ENCODE results near the gene BRSK2.

Gene BRSK2

DNA sequence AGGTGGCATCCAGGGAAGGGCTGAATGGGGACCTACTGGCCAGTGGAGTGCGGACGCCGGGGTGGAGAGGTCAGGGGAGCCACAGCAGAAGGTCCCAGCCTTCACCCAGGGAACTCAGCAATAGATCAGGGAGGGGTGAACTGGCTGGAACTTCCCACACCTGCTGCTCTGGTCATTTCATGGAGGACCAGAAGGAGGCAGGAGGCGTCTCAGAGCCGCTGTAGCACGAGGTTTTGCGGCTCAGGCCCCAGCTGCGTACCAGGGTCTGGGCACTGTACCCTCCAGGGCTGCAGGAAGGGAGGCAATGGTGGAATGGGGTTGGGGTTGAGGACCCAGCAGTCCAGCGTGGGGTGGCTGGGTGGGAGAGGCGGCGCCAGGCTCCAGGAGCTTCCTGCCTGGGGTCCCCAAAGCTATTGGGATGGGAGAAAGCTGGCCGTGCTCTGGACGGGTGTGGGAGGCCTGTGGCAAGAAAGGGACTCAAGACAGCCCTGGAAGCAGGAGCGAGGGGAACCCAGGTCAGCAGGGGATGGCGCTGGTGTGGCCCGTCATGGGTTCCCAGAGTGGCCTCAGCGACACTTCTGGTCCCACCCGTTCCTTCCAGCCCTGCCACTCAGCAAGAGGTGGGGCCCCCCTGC lies 20.2 kb upstream of the BRSK2 start:
- Histone ChIP-seq H2AFZ (ENCODE audit: low read length) (no peak overlapping the region), H3K79me2 (ENCODE audit: insufficient read depth, low read length) (no peaks in the 10 kb centered on the region), H3K9me2 (ENCODE audit: low read depth, low read length) (no peaks in the 10 kb centered on the region), H3K36me3 (ENCODE audit: insufficient read depth, low read length) (no peaks in the 10 kb centered on the region; the same call in 1 of the 2 replicates), H3K4me1 (ENCODE audit: insufficient read depth, low read length, severe bottlenecking) (no peaks in the 10 kb centered on the region), H3K4me2 (ENCODE audit: low read length) (no peak overlapping the region), H3F3A (ENCODE audit: insufficient read depth, low read length) (no peaks in the 10 kb centered on the region), H3K9ac (ENCODE audit: low read length) (no peak overlapping the region), H3K27ac (ENCODE audit: low read depth, low read length, poor library complexity, severe bottlenecking) (no peak overlapping the region), H3K27me3 (ENCODE audit: insufficient read depth, low read length) (peaks cover 4% of the 10 kb centered on the region; the same call in 1 of the 2 replicates), H3K9me3 (ENCODE audit: low read length) (no peaks in the 10 kb centered on the region), H4K20me1 (ENCODE audit: insufficient read depth, low read length) (no peaks in the 10 kb centered on the region), H3K4me3 (ENCODE audit: low read depth, low read length, poor library complexity, severe bottlenecking) (no peak overlapping the region)
- TF ChIP-seq, protein P1, sequence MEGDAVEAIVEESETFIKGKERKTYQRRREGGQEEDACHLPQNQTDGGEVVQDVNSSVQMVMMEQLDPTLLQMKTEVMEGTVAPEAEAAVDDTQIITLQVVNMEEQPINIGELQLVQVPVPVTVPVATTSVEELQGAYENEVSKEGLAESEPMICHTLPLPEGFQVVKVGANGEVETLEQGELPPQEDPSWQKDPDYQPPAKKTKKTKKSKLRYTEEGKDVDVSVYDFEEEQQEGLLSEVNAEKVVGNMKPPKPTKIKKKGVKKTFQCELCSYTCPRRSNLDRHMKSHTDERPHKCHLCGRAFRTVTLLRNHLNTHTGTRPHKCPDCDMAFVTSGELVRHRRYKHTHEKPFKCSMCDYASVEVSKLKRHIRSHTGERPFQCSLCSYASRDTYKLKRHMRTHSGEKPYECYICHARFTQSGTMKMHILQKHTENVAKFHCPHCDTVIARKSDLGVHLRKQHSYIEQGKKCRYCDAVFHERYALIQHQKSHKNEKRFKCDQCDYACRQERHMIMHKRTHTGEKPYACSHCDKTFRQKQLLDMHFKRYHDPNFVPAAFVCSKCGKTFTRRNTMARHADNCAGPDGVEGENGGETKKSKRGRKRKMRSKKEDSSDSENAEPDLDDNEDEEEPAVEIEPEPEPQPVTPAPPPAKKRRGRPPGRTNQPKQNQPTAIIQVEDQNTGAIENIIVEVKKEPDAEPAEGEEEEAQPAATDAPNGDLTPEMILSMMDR (IDR thresholded peaks at IDR 0.05; ENCODE audit: low read length) = no peak
- TF ChIP-seq EZH2 (IDR thresholded peaks at IDR 0.05; ENCODE audit: borderline replicate concordance, low read length) = no peak

DNA sequence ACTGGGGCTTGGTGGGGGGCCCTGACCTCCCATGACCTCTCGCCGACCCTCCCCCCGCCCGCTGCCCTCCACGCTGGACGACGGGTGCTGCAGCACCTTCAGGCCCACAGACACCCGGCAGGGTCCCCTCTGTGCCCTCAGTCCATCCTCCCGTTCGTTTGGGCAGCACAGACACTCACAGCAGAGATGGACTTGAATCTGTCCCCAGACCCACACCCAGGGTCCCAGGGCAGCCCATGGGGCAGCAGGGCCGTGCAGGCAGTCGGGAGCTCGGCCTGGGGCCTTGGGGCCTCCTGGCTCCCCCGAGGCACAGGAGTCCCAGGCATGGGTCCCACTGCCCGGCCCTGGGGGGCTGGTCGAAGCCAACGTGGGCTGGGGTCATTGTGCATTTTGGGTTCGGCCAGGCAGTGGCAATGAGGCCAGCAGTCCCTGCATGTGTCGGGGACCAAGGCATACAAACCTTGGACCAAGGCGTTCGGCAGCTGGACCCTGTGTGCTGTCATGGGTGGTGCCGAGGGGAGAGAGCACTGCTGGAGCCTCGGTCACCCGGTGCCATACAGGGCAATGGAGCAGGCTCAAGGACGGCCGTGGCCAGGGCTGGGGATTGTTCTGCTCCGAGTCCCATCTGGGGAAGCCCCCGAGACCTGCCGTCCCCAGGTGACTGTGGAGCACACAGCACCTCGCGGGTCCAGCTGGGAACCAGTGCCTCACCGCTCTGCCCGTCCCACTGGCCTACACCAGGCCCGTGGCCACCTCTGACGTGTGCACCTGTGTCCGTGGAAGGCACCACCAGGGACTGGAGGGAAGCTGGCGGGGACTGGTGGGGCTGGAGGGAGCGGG lies 19.3 kb upstream of the BRSK2 start:
- TF ChIP-seq, protein P1 (IDR thresholded peaks at IDR 0.05; ENCODE audit: low read length) = no peak
- TF ChIP-seq EZH2 (IDR thresholded peaks at IDR 0.05; ENCODE audit: borderline replicate concordance, low read length) = no peak
- Histone ChIP-seq H2AFZ (ENCODE audit: low read length) (no peak overlapping the region), H3K9me3 (ENCODE audit: low read length) (no peaks in the 10 kb centered on the region), H3K27me3 (ENCODE audit: insufficient read depth, low read length) (peaks cover 4% of the 10 kb centered on the region; the same call in 1 of the 2 replicates), H3K9me2 (ENCODE audit: low read depth, low read length) (no peaks in the 10 kb centered on the region), H3K4me2 (ENCODE audit: low read length) (no peak overlapping the region), H3K4me1 (ENCODE audit: insufficient read depth, low read length, severe bottlenecking) (no peaks in the 10 kb centered on the region), H3K27ac (ENCODE audit: low read depth, low read length, poor library complexity, severe bottlenecking) (no peak overlapping the region), H3K79me2 (ENCODE audit: insufficient read depth, low read length) (no peaks in the 10 kb centered on the region), H3K9ac (ENCODE audit: low read length) (no peak overlapping the region), H3K4me3 (ENCODE audit: low read depth, low read length, poor library complexity, severe bottlenecking) (no peak overlapping the region), H4K20me1 (ENCODE audit: insufficient read depth, low read length) (no peaks in the 10 kb centered on the region), H3K36me3 (ENCODE audit: insufficient read depth, low read length) (no peaks in the 10 kb centered on the region; the same call in 1 of the 2 replicates), H3F3A (ENCODE audit: insufficient read depth, low read length) (no peaks in the 10 kb centered on the region)

DNA sequence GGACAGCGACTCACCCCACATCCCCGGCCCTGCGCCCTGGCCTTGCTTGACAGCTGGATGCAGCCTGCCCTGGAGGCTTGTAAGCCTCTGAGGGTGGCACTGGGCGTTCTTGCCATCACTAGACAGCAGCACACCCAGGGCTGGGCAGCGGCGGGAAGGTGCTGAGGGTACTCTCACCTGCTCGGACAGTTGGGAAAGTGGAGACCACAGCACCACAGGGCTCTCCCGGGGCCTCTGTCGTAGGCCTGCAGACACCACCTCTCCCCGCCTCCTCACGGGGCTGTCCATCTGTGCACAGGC lies 18.8 kb upstream of the BRSK2 start:
- Histone ChIP-seq H3F3A (ENCODE audit: insufficient read depth, low read length) (no peaks in the 10 kb centered on the region), H3K9me2 (ENCODE audit: low read depth, low read length) (no peaks in the 10 kb centered on the region), H3K4me1 (ENCODE audit: insufficient read depth, low read length, severe bottlenecking) (no peaks in the 10 kb centered on the region), H3K4me2 (ENCODE audit: low read length) (no peak overlapping the region), H3K27me3 (ENCODE audit: insufficient read depth, low read length) (0 out of 2 replicates have a peak, but pooled peaks cover 4% of the 10 kb centered on the region), H3K4me3 (ENCODE audit: low read depth, low read length, poor library complexity, severe bottlenecking) (no peak overlapping the region), H3K79me2 (ENCODE audit: insufficient read depth, low read length) (no peaks in the 10 kb centered on the region), H2AFZ (ENCODE audit: low read length) (no peak overlapping the region), H3K9me3 (ENCODE audit: low read length) (no peaks in the 10 kb centered on the region), H3K9ac (ENCODE audit: low read length) (no peak overlapping the region), H3K36me3 (ENCODE audit: insufficient read depth, low read length) (no peaks in the 10 kb centered on the region; the same call in 1 of the 2 replicates), H3K27ac (ENCODE audit: low read depth, low read length, poor library complexity, severe bottlenecking) (no peak overlapping the region), H4K20me1 (ENCODE audit: insufficient read depth, low read length) (no peaks in the 10 kb centered on the region)
- TF ChIP-seq EZH2 (IDR thresholded peaks at IDR 0.05; ENCODE audit: borderline replicate concordance, low read length) = no peak
- TF ChIP-seq, protein P1 (IDR thresholded peaks at IDR 0.05; ENCODE audit: low read length) = no peak
